GM19240 (cell line): ENCODE measurements around the gene HAUS3.

Source experiments
- DNase-seq: peaks from one replicate; pipeline ENCODE4 v3.0.0; 2011; ENCODE audit warnings: low spot score; ENCODE audit not compliant: insufficient read length

HAUS3 gene, protein sequence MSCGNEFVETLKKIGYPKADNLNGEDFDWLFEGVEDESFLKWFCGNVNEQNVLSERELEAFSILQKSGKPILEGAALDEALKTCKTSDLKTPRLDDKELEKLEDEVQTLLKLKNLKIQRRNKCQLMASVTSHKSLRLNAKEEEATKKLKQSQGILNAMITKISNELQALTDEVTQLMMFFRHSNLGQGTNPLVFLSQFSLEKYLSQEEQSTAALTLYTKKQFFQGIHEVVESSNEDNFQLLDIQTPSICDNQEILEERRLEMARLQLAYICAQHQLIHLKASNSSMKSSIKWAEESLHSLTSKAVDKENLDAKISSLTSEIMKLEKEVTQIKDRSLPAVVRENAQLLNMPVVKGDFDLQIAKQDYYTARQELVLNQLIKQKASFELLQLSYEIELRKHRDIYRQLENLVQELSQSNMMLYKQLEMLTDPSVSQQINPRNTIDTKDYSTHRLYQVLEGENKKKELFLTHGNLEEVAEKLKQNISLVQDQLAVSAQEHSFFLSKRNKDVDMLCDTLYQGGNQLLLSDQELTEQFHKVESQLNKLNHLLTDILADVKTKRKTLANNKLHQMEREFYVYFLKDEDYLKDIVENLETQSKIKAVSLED

DNA sequence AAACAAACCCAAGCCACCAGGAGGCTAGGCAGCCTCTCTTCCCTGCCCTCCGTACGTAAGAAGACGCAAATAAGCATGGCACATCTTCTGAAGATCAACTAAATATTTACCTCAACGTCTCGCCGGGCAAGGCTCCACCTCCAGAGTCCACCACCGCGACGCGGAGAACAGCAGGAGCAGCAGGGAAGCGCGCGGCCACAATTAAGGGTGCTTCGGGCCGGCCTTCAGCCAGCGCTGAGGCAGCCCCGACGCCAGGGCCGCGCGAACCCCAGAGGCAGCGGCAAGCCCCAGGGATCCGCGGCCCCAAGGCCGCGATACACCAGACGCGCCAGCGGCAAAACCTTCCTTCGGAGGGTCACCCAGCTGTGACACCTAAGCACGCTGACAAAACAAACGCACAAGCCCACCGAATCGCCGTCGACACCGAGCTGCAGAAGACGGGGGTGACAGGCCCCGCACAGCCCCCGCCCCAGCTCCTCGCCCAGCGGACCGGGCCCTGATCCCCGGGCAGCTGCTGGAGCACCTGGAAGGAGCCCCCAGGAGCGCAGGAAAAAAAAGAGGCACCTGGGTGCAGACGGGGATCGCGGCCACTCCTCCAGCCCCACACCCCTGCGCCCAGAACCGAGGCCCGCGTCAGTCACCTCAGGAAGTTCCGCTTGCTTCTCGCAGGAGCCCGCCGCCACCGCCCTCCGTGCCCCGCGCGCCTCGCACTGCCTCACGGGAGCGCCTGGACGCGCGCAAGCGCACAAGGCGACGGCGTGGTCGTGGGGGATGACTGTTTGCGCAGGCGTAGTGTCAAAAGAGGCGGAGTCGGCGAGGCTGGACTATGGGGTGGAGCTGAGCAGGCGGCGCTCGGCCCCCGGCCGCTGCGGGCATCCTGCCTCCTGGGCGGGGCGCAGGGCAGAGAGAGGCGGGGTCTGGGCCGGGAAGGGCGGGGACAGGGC is at the start of gene HAUS3, which contains the start of gene POLN:
HAUS3 (minus strand) TSS at position 712 of the 944 bp plus-strand sequence. CDS start 1,175 bp downstream, outside the sequence.
POLN (minus strand) TSS at position 712 of the 944 bp plus-strand sequence. CDS start 12,890 bp downstream, outside the sequence.
- peak; percentile 98 for DNase-seq

DNA sequence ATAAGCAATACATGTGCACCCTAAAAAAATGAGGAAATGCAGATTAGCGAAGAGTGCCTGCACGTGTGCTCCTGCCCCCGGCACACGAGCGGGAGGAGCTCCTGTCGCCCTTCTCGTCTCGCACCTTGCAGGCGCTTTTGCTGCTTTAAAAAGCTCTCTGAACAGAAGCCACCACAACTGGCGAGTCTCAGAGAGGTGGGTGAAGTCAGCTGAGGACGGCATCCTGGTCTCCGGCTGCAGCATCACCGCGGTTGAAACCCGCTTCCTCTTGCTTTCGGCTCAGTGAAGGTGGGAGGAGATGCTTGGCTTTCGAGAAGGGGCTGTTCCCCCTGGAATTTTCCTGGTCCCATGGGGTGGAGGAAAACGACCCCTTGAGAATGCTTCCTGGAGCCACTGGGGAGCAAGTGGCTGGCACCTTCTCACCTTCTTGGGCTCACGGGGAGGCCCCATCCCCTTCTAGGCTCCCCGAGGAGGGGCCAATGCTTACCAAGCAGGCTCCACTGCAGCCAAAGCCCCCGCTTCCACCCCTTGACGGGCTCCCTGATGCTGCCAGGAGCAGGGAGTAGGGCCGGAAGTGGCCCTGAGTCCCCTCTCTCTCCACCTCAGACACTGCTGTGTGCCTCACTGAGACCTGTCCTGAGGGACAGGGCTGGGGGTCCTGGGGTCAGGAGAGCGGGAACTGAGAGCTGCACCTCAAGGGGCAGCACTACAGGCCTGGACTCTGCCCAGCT is 49.2 kb upstream of the HAUS3 start:
- peak; percentile 30 for DNase-seq

DNA sequence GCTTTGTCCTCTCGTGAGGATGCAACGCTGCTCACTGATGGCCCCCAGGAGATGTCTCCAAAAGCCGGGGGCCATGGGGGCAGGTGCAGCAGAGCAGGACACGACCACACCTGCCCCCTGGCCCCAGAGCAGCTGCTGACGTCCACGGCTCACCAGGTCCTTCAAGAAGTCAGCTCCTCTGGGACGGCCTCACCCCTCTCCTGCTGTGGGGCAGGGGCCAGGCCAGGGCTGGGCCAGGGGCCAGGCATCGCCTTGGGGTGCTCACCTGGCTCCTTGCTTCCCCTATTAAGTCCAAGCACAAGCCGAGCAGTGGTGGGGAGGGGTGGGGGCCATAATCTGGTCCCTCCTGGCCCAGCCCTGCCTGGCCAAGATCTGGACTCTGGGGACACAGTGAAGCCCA is 48.6 kb upstream of the HAUS3 start:
- DNase-seq, result no peak

DNA sequence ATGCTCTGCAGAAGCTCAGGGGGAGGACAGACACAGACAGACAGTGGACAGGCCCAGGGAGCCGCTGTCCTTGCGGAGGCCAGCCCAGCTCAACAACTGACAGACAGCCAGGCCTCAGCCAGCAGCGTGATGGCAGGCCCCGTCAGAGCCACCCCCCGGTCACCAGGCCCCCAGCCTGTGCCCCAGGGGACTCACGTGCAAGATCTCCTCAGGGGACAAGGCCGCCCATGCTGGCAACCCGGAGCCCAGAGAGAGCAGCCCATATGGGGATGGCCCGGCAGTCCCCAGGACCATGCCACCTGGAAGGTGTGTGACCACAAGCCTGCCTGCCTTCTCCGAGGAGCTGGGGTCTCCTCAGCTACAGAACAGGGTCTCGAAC is 48.0 kb upstream of the HAUS3 start:
- no peak for DNase-seq

DNA sequence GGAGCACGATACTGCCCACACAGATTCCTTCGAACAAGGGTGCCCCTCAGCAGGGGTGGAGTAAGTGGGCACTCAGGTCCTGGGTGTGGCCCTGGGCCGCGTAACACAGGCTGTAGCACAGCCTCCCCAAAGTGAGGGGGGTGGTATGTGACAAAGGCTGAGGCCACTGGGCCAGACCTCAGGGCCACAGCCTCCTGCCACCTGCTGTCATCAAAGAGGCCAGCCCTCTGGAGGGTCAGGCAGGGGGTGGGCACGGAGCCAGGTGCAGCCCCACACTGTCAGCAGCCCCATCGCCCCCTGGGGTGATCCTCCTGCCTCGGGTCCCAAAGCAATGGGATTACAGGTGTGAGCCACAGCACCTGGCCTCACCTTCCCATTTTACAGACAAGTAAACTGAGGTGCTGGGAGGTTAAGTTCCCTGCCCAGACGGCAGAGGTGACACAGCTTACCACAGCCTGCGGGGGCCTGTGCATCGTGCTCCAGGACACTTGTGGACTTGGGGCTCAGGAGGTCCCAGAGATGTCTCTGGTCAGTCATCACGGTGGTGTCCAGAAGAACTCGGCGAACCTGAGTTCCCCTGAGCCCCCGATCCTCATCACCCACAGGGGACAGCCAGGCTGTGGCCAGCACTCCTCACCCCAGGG is 47.5 kb upstream of the HAUS3 start:
- DNase-seq, result no peak

DNA sequence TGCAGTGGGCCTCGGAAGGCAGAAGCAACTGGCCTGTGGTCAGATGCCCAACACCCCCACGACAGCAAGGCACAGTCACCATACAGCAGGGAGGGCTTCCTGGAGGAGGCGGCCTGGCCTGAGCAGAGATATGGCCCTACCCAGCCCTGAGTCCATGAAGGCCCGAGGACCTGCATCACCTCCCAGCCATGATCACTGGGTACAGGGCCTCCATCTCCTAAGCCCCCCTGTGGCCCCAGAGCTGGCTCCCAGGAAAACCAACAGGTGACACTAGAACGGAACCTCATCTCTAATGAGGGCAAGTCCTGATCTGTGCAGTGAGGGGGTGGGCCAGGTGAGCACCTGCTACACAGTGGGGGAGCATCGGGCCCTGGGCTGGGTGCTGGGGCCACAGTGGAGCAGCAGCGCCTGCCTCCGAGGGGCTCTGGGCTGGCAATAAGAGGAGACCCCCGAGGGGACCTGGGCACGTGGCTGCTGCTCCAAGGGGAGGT is 46.2 kb upstream of the HAUS3 start:
- DNase-seq, result no peak

DNA sequence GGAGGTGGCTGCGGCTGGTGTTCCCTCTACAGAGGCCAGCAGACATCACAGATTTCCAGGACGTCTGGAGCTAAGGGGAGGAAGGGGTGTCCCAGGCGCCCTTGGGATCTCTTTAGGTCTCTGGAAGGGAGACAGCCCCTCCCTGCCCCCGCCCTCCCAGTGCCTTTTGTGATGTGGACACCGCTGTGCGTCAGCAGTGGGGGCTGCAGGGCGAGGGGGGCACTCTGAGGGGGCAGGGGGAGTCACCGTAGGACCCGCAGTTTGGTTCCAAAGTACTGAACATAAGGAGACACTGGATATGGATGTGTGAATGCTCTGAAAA is 45.6 kb upstream of the HAUS3 start:
- DNase-seq, result no peak

DNA sequence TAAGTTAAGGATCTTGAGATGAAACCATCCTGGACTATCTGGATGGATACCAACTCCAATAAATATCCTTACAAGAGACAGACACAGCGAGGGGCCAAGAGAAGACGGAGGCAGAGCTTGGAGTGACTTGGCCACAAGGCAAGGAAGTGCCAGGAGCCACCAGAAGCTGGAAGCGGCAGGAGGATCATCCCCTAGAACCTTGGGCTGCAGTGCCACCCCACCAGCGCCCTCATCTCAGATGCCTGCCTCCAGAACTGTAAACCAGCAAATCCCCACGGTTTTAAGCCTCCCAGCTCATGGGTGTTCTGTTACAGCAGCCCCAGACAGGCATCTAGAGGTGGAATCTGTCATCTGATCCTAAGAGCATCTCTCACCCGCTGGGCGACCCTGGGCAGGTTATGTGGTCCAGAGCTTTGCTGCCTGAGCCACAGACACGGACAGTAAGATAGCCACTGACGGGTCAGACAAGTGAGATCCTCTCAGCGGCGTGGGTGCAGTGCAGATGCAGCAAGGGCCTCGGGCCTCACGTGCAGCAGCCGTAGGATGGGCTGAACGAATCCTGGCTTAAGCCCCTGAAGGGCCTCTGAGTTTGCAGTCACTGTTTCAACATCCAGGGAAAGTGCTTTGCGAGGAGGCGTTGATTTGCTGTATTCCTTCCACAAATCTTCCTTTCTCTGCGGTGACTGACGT is 45.1 kb upstream of the HAUS3 start:
- DNase-seq, result no peak

DNA sequence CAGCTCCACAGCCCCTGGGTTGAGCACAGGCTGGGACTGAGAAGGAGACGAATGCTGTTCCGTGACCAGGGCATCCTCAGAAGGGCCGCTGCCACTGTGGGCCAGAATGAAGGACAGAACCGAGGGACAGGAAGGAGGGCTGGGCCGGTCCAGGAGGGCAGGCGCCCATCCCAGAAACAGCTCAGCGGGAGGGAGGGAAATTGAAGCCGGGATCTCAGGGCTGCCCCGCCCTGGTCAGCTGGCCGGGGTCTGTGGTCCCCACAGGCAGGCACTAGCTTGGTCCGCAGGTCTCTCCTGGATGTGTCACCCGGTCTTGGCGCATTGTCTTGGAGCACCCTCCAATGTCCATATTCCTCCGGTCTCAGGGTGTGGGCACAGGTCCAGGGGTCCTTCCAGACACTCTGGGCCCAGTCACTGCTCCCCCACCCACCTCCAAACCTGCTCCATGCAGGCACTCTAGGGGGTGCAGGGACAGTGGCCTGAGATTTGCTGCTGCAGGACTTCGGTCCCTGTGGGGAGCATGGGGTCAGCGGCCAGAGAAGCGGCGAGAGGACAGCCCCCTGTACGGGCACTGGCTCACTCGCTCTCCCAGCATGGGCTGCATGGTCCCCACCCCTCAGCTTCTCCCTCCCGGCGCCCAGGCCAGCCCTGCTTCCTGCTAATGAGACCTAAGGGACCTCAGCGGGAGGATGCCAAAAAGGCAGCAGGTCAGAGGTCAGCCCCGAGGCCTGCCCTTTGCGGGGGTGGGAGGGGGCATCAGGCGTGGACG is 43.9 kb upstream of the HAUS3 start:
- no peak for DNase-seq

DNA sequence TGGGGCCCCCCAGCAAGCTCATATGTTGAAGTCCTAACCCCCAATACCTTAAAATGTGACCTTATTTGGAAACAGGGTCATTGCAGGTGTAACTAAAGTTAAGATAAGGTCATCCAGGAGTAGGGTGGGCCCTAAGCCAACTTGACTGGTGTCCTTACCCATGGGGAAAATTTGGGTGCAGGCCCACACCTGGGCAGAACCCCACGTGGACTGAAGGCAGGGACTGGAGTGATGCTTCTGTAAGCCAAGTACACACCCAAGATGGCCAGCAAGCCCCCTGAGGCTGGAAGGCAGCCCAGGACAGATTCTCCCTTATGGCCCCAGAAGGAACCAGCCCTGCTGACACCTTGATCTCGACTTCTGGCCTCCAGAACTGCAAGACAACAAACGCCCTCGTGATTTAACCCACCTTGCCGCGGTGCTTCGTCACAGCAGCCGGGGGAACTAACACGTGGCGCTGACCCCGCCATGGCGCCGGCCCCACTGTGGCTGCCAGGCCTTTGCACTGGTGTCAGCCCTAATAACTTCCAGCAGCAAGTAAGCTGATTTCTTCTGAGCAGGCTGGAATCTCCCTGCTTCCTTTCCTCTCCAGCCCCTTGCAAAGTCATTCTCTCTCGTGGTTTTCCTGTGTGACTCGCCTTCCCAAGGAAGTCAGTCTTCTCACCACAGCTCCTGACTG is 43.2 kb upstream of the HAUS3 start:
- DNase-seq, result no peak

DNA sequence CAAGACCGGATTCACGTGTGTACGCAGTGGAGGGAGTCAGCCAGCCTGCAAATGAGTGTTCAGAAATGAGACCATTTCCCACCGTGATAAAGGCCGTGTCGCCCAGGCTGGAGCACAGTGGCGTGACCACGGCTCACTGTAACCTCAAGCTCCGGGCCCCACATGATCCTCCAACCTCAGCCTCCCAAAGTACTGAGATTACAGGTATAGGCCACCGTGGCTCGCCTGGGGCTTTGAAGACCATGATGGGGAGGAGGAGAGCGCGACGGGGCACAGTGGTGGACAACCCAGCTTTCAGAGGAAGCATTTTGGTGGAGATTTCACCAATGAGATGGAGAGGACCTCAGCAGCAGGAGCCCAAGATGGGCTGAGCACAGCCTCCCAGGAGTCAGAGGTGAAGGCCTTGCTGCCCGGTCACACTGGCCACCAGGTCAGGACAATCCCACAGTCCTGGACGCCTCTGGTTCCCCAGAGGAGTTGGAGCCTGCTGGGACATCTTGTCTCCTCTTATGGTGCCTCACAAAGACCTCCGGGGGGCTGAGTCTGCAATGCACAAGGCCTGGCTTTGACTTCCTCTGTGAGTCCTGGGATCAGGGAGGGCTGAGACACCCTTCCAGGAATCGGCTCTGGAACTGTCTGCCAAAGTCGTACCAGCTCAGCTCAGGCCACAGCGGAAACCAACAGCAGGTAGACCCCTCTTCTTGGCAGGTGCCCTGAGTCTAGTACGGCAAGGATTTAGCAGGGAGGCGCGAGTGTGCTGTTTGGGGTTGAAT is 42.4 kb upstream of the HAUS3 start:
- DNase-seq, result no peak

DNA sequence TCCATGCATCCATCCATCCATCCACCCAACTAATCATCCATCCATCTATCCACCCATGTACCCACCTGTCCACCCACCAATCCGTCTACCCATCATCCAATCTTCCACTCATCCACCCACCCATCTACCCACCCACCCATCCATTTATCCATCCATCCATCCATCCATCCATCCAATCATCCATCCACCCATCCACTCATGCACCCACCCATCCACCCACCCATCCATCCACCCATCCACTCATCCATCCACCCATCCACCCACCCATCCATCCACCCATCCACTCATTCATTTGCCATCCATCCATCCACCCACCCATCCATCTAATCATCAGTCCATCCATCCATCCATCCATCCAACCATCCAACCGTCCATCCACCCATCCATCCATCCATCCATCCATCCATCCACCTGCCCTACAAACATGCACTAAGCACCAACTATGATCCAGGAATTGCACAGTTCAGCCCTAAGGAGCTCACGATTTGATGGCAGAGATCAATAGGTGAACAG is 41.3 kb upstream of the HAUS3 start:
- DNase-seq, result no peak

DNA sequence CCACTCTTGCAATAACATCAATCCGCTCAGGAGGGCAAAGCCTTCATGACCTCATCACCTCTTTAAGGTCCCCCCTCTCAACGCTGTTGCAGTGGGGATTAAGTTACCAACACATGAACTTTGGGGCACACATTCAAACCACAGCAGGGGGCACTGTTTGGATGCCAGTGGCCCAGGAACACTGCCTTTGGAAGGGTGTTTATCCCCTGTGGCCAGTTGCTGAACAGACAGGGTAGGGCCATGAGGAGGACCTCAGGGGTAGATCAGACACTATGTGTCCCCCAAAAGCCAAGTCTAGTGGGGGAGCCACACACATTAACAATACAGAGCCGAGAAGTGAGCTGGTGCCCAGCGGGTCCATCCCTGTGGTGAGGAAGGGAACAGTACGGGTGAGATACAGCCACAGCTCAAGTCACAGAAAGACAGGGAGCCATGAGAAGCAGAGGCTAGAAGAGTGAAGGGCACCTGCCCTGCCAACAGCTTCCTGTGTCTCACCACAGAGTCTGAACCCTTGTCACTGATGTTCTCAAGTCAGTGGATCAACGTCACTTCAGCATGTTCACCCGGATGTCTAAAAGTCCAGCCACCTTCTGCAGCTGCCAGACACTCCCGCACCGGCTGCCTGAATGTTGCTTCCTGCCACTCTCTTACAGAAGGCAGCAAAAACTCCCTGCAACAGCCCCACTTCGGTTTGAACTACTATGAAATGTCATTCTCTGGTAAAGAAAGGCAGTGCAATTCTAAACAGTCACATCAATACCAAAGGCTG is 39.8 kb upstream of the HAUS3 start:
- peak; percentile 64 for DNase-seq

DNA sequence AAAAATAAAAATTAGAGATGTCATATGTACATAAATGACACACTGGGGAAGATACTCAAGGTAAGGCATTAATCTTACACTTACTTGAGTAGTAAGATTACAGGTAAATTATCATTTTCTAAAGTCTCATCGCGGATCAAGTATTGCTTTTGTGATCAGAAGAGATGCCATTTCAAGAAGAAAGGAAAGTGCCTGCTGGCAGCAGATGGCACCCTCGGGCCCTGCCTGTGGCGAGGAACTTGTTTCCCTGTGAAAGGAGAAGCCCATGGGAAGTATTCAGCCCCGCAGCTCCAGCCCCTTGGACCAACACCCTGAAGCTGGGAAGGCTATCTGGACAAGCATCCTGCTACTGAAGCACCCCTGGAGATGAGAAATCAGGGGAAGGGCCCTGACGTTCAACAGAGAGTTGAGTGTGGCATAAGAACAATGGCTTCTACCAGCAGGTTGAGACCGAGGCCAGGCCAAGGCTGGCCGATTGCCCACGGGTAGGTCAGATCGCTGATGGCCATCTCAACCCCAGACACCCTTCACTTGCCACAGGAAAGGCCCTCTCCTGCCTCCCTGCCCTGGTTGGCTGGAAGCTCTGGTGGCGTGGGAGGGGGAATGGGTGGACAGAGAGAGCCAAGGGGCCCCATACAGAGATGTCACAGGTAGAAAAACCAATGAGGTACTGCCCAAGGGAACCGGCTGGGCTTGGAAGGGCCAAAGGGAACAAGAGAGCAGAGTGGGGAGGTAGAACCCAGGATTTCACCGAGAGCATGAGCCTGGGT is 38.8 kb upstream of the HAUS3 start:
- no peak for DNase-seq

DNA sequence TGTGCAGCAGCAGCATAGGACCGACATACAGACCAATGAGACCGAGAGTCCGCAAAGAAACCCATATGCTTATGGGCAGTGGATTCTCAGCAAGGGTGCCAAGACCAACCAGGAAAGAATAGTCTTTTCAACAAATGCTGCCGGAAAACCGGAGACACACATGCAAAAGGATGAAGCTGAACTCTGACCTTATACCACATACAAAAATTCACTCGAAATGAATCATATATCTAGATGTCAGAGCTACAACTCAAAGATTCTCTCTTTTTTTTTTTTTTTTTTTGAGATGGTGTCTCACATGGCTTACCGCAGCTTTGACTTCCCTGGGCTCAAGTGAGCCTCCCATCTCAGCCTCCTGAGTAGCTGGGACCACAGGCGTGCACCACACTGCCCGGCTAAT is 36.0 kb upstream of the HAUS3 start:
- DNase-seq, result no peak
